Astrocyte (in vitro differentiated cells and primary cell): ENCODE data around the gene PRAMEF13.
"Not testable (repeated sequence)": the region's sequence is repeated elsewhere in the genome, so short reads cannot be mapped to it uniquely, and the experiment has no call there.

Source experiments
- EZH2 ChIP-seq: IDR thresholded peaks from 2 replicates; pipeline ENCODE4 v1.6.1; 2012; ENCODE audit warnings: mild to moderate bottlenecking, low read length, inconsistent platforms; ENCODE audit not compliant: insufficient read depth
- TF ChIP-seq, protein P1 (sequence below): IDR thresholded peaks from 2 replicates; pipeline ENCODE4 v1.5.1; 2011; ENCODE audit warnings: low read depth, mild to moderate bottlenecking, inconsistent platforms, low read length, moderate library complexity; ENCODE audit not compliant: insufficient read depth

DNA sequence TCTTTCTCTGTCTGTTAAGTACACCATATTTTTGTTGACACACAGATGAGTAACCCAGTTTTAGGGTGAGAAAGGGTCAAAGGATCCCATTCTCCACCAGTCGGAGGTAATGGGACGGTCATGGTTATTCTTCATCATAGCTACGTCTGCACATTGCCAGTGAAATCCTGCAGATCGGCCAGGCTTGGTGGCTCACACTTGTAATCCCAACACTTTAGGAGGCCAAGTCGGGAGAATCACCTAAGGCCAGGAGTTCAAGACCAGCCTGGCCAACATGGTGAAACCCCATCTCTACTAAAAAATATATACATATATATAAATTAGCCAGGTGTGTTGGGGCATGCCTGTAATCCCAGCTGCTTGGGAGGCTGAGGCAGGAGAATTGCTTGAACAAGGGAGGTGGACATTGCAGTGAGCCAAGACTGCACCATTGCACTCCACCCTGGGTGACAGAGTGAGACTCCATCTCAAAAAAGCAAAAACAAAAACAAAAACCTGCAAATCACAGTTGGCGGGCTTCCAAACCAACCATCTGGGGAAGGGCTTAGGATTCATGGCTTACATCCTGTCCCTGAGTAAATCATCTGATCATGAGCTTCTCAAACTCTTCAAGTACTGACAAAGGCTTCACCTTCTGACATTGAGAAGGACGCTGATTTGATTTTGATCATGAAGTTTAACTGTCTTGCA lies 30.0 kb upstream of the PRAMEF13 start:
- not testable (repeated sequence) for TF ChIP-seq EZH2
- TF ChIP-seq, protein P1, sequence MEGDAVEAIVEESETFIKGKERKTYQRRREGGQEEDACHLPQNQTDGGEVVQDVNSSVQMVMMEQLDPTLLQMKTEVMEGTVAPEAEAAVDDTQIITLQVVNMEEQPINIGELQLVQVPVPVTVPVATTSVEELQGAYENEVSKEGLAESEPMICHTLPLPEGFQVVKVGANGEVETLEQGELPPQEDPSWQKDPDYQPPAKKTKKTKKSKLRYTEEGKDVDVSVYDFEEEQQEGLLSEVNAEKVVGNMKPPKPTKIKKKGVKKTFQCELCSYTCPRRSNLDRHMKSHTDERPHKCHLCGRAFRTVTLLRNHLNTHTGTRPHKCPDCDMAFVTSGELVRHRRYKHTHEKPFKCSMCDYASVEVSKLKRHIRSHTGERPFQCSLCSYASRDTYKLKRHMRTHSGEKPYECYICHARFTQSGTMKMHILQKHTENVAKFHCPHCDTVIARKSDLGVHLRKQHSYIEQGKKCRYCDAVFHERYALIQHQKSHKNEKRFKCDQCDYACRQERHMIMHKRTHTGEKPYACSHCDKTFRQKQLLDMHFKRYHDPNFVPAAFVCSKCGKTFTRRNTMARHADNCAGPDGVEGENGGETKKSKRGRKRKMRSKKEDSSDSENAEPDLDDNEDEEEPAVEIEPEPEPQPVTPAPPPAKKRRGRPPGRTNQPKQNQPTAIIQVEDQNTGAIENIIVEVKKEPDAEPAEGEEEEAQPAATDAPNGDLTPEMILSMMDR, result not testable (repeated sequence)
